Endothelial cell of umbilical vein (primary cell): ENCODE data around the gene AP1S2. TPM values are rescaled to one million over a fixed set of nuclear protein-coding genes. Genes with fewer than 3 reads are reported as not detected.

Experiments
- BruUV-seq: library from RNA; stranded (reverse); fragments of 400-500 nt; replicated peaks from 2 replicates; lab custom pipeline; 2021; lab: Mats Ljungman, UMichigan
- CTCF ChIA-PET: fragments of 300-600, 350-600 bp; sonication (Branson Sonifier 250); formaldehyde crosslinking; loops from one replicate; lab custom pipeline; 2021; ENCODE audit warnings: antibody characterized with exemption, inconsistent platforms; lab: Charles Lee
- POLR2A ChIA-PET: fragments of 300-600, 350-600 bp; sonication (Branson Sonifier 250); formaldehyde crosslinking; loops from one replicate; lab custom pipeline; 2021; ENCODE audit warnings: antibody characterized with exemption, inconsistent platforms; lab: Charles Lee
- DNase-seq: peaks from one replicate; pipeline ENCODE4 v3.0.0-alpha.2; 2011; ENCODE audit warnings: low read depth, low spot score
- FAIRE-seq: peaks from 2 replicates; lab custom pipeline; 2011; peaks lifted over from hg19 to GRCh38; lab: Jason Lieb, UNC
- H2AFZ ChIP-seq: 2 replicates; pipeline ENCODE4 v1.6.0; 2012; ENCODE audit warnings: low read depth, low read length, control low read depth, inconsistent platforms
- H3K27ac ChIP-seq: 2 replicates; pipeline ENCODE4 v1.5.1; 2011; ENCODE audit warnings: low read depth, mild to moderate bottlenecking, control low read depth, low read length, moderate library complexity; ENCODE audit not compliant: insufficient read depth
- H3K27me3 ChIP-seq, 2 experiments: 2 replicates each; pipeline versions ENCODE4 v1.6.0 to v1.6.1; 2011; ENCODE audit warnings: low read length in 2 of 2, mixed read lengths in 1 of 2; ENCODE audit not compliant: control insufficient read depth in 2 of 2, insufficient read depth in 2 of 2
- H3K36me3 ChIP-seq, 2 experiments: 2 replicates in 1 of 2; 3 replicates in 1 of 2; pipeline ENCODE4 v1.5.1; 2011; ENCODE audit warnings: low read length in 2 of 2, mild to moderate bottlenecking in 1 of 2, moderate library complexity in 1 of 2; ENCODE audit not compliant: control insufficient read depth in 2 of 2, insufficient read depth in 2 of 2; ENCODE audit errors: extremely low read depth in 1 of 2
- H3K4me1 ChIP-seq: 3 replicates; pipeline ENCODE4 v1.5.1; 2011; ENCODE audit warnings: mild to moderate bottlenecking, low read length; ENCODE audit not compliant: control insufficient read depth, insufficient read depth; ENCODE audit errors: extremely low read depth
- H3K4me2 ChIP-seq: 2 replicates; pipeline ENCODE4 v1.6.1; 2011; ENCODE audit warnings: low read length, control low read depth, mixed read lengths; ENCODE audit not compliant: insufficient read depth
- H3K4me3 ChIP-seq, 3 experiments: fragments of 200-600 bp in 1 of 3; sonication (generic), shearing (Covaris generic) in 1 of 3; replicated peaks in 1 of 3; 2 replicates each; pipeline ENCODE4 v1.5.1; 2011 to 2016; ENCODE audit warnings: control low read depth in 3 of 3, low read length in 3 of 3, mild to moderate bottlenecking in 2 of 3, inconsistent platforms in 1 of 3, low read depth in 1 of 3, moderate library complexity in 1 of 3; ENCODE audit not compliant: insufficient read depth in 1 of 3
- H3K79me2 ChIP-seq: 2 replicates; pipeline ENCODE4 v1.6.0; 2012; ENCODE audit warnings: low read length, inconsistent platforms; ENCODE audit not compliant: control insufficient read depth, insufficient read depth
- H3K9ac ChIP-seq: replicated peaks from 2 replicates; pipeline ENCODE3; 2011; ENCODE audit warnings: low read length, control low read depth; ENCODE audit not compliant: insufficient read depth; ENCODE audit errors: extremely low read depth
- H3K9me1 ChIP-seq: replicated peaks from 3 replicates; pipeline ENCODE4 v1.6.0; 2011; ENCODE audit warnings: mild to moderate bottlenecking, low read length; ENCODE audit not compliant: control insufficient read depth, insufficient read depth; ENCODE audit errors: extremely low read depth
- H3K9me3 ChIP-seq: replicated peaks from 2 replicates; pipeline ENCODE4 v1.5.1; 2012; ENCODE audit warnings: low read length, inconsistent platforms; ENCODE audit not compliant: control insufficient read depth, insufficient read depth
- H4K20me1 ChIP-seq: replicated peaks from 2 replicates; pipeline ENCODE3; 2011; ENCODE audit warnings: mild to moderate bottlenecking, low read length; ENCODE audit not compliant: control insufficient read depth, insufficient read depth; ENCODE audit errors: extremely low read depth
- CTCF ChIP-seq, 2 donors: IDR thresholded peaks; 1 replicate in 1 of 2; 2 replicates in 1 of 2; pipeline ENCODE4 v1.5.1; 2011; ENCODE audit warnings: low read length in 2 of 2, mild to moderate bottlenecking in 2 of 2, moderate library complexity in 2 of 2, control low read depth in 1 of 2, inconsistent platforms in 1 of 2, low read depth in 1 of 2; ENCODE audit not compliant: insufficient read depth in 1 of 2; ENCODE audit errors: extremely low read depth in 1 of 2
- FOS ChIP-seq: IDR thresholded peaks from 2 replicates; pipeline ENCODE4 v1.6.1; 2011; ENCODE audit warnings: mild to moderate bottlenecking, low read length, moderate library complexity, borderline replicate concordance; ENCODE audit not compliant: insufficient read depth
- GATA2 ChIP-seq: IDR thresholded peaks from 2 replicates; pipeline ENCODE4 v1.7.0; 2011; ENCODE audit warnings: low read depth, mild to moderate bottlenecking, moderate library complexity, mixed read lengths, low read length; ENCODE audit not compliant: insufficient read length, insufficient read depth
- JUN ChIP-seq: IDR thresholded peaks from 2 replicates; pipeline ENCODE4 v1.6.1; 2011; ENCODE audit warnings: borderline replicate concordance, low read depth; ENCODE audit not compliant: insufficient read length, insufficient read depth
- POLR2AphosphoS5 ChIP-seq: IDR thresholded peaks from 2 replicates; pipeline ENCODE4 v1.6.1; 2012; ENCODE audit warnings: low read depth, mild to moderate bottlenecking, control low read depth, low read length, moderate library complexity; ENCODE audit not compliant: insufficient read depth
- dilution Hi-C: fragments of 300-500 bp; cut with MboI; formaldehyde crosslinking; loops from one replicate; pipeline ENCODE4 v1.15.0; 2019; ENCODE audit warnings: low sequenced_read_pairs; ENCODE audit not compliant: extremely low pct_ligation_motif_present
- intact Hi-C: fragments of 100-400 bp; cut with micrococcal nuclease; formaldehyde crosslinking; loops from one replicate; pipeline ENCODE4 v1.10.0; 2022
- polyA plus RNA-seq, 4 experiments: library from polyadenylated mRNA; depleted of rRNA in 3 of 4; stranded (reverse) in 3 of 4; unstranded in 1 of 4; fragments of >200 nt; gene quantifications; 2 replicates each; pipeline versions ENCODE4 v1.2.1 to v1.2.3, GENCODE V29; 2011 to 2012; ENCODE audit warnings: missing spikeins in 1 of 4
- total RNA-seq: library from RNA; stranded (reverse); gene quantifications from 2 replicates; pipeline ENCODE4 v1.2.3, GENCODE V29; 2021

The AP1S2 gene
- total and polyA plus RNA-seq, 2 donors (not counting 3 experiments of a cell fraction or from before 2014, with no cell fraction given) = 21.0 to 37.3 TPM

GRCh38 chrX:15853586-15854079 is 980 bp downstream of the AP1S2 start:
- Histone ChIP-seq H3K27me3 (no peaks in the 10 kb centered on the region), H3K9ac (peak overlapping the region; percentile 60), H3K9me3 (no peaks in the 10 kb centered on the region), H3K36me3 (no peaks in the 10 kb centered on the region), H3K4me1 (peaks cover 14% of the 10 kb centered on the region), H3K27ac (peak overlapping the region; percentile 21), H2AFZ (peak overlapping the region; percentile 1), H3K4me3 (peak overlapping the region; percentile 17 to 84 (median 79)), H3K9me1 (no peaks in the 10 kb centered on the region), H3K4me2 (peak overlapping the region; percentile 81), H4K20me1 (no peaks in the 10 kb centered on the region), H3K79me2 (peaks cover 5% of the 10 kb centered on the region)
- DNase-seq = peak; percentile 25
- no peak for FAIRE-seq
- TF ChIP-seq FOS (no peak), POLR2AphosphoS5 (no peak), CTCF (IDR thresholded peaks at IDR 0.05; ENCODE audit: extremely low read depth in 1 of 2, insufficient read depth in 1 of 2, low read depth in 1 of 2, low read length in 2 of 2) (no peak), GATA2 (no peak)
- BruUV-seq = TSS peak; percentile 48
- dilution Hi-C loops (no loop called here), intact Hi-C loops (loop anchor here (1.0 to 10.0 kb wide), 7 partner anchors 63 to 1881 kb away; partner anchors contain the start of gene SCML1)
- ChIA-PET POLR2A (no interaction called here), CTCF (no interaction called here)

- Histone ChIP-seq H3K79me2 (peaks cover 5% of the 10 kb centered on the region), H4K20me1 (no peaks in the 10 kb centered on the region), H3K9me1 (no peaks in the 10 kb centered on the region), H3K27ac (no peak overlapping the region), H3K27me3 (no peaks in the 10 kb centered on the region), H3K4me2 (no peak overlapping the region), H3K4me3 (no peak overlapping the region), H3K9me3 (no peaks in the 10 kb centered on the region), H3K36me3 (no peaks in the 10 kb centered on the region), H3K9ac (no peak overlapping the region), H2AFZ (no peak overlapping the region), H3K4me1 (peaks cover 5% of the 10 kb centered on the region)
- no peak for FAIRE-seq
- intact Hi-C loops = no loop called here
- CTCF ChIA-PET = interaction anchor here (0.5 to 2.4 kb wide), 12 partner anchors 9 to 497 kb away, joined by 3 to 19 read pairs (median 4); partner anchors contain the start of gene GRPR
- no peak for TF ChIP-seq JUN
- TF ChIP-seq CTCF (IDR thresholded peaks at IDR 0.05; ENCODE audit: extremely low read depth in 1 of 2, insufficient read depth in 1 of 2, low read depth in 1 of 2, low read length in 2 of 2) = peak in 1 of 2 donors; percentile 28
- no peak for TF ChIP-seq FOS
- dilution Hi-C loops = no loop called here
- DNase-seq = peak; percentile 29
- POLR2A ChIA-PET = no interaction called here
- no TSS peak for BruUV-seq
Measured at GRCh38 chrX:15849555-15849954, 5.1 kb downstream of the AP1S2 start.
